Stimulated activated CD4-positive, alpha-beta T cell treated with anti-CD3 and anti-CD28 coated beads, Interleukin-1b, Interleukin-23, amount 100 ng/mL, for 24 hours (primary cell): Measurements from ENCODE around the gene ARFGEF3.

Source experiments
- DNase-seq, 4 experiments: peaks; one replicate each; pipeline ENCODE4 v3.0.0-alpha.2; 2020; ENCODE audit warnings: low read depth in 4 of 4, low spot score in 1 of 4

Gene ARFGEF3

DNA sequence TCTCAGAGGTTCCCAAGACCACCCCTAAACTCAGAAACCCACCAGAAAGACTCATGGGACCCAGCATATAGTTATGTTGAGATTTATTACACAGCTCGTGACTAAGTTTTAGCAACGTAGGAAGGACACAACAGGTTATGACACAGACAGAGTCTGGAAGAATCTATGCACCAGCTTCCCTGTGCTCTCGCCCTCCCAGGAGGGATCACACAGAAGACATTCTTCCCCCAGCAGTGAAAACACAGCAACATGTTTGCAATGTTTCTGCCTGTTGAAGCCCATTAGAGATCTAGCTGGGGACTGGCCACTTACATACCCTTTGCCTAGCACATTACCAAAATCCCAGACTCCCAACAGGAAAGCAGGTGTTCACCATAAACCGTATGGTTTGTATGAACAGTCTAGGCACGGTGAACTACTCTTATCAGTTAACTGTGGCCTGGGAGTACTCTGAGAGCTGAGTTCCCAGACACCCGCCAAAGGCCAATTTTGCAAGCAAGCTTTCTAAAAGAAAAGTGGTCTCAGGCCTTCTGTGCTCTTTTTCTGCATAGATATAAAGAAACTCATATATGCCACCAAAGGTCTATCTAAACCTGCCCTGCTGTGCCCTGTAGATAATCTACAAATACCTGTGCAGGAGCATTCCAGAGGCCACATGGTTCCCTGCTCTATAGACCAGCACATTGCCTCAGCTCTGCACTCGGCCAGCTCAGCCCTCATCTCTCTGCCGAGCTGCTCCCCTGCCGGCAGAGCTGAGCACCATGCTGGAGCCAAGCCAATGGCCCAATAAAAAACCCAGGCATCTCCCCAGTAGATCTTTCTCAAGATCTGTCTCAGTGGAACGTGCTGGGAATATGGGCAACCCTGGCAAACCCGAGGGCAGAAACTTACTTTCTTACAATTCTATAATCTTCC, 146.3 kb downstream of the ARFGEF3 start:
- no peak for DNase-seq

DNA sequence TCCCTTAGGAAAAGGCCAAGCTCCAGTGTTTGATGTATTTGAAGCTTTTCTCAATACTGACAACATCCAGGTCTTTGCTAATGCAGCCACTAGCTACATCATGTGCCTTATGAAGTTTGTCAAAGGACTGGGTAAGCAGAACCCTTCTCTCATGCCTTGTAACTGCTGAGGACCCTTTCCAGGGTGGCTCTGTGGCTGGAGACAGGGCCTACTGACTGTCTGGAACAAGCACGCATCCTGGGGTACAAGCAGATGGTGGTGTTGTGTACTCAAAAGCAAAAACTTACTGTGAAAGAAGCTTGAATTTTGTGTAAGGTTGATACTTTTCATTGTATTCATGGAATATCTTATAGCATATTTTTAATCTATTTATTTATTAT, 147.0 kb downstream of the ARFGEF3 start:
- DNase-seq: no peak

DNA sequence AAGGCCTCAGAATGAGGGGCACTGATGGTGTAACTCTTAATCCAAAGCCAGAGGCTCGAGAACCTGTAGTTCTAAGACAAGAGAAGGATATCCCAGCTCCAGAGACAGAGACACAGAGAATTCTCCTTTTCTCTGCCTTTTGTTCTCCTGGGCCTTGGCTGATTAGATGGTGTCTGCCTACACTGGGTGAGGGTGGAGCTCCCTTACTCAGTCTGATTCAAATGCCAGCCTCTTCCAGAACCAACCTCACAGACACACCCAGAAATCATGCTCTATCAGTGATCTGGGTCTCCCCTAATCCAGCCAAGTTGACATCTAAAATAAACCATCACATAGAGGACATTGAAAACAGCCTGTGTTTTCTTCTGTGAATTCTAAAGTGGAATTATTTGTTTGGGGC, 148.0 kb downstream of the ARFGEF3 start:
- DNase-seq: no peak

DNA sequence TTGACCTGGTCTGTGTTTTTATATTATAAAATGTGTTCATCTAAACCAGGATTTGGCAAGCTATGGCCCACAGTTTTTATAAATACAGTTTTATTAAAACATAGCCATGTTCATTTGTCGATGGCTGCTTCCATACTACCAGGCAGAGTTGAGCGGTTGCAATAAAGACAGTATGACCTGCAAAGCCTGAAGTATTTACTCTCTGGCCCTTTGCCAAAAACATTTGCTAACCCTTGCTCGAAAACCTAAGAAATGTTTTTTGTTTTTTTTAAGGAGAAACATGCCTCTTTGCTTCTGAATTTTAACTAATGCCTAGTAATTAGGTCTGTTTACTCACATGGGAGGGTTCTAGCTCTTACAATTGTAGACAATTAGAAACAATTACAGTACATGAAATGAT, 148.6 kb downstream of the ARFGEF3 start:
- DNase-seq: no peak

DNA sequence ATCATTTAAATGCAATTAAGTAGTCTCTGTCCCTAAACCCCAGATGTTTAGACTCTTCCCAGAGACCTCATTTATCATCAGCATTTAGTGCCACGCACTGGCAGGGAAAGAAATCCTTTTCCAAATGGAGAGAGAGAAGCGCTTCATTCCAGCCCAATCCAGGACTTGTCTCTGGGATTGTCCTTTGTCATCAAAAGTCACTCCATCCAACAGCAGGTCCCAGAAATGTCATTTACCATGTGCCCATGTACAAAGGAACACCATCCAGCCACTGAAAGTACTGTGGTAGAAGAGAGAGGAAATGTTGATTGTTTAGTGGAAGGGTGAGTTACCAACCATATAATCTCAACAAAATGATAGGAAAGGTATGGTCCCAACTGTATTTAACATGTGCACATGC, 149.1 kb downstream of the ARFGEF3 start:
- DNase-seq: no peak

DNA sequence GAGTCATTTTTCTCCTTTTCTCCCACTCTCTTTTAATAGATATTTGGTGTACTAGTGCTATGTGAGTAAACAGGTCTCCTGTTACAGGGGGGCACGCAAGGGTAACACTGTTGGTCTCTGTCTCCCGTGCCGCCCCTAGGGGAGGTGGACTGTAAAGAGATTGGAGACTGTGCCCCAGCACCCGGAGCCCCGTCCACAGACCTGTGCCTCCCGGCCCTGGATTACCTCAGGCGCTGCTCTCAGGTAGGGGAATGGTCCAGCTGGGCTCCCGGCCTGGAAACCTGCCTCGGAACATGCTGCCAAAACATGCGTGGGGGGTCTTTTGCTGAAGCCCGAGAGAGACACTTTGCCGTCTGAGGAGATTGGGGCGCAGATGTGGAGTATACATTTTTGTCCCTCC, 149.5 kb downstream of the ARFGEF3 start:
- DNase-seq: no peak

DNA sequence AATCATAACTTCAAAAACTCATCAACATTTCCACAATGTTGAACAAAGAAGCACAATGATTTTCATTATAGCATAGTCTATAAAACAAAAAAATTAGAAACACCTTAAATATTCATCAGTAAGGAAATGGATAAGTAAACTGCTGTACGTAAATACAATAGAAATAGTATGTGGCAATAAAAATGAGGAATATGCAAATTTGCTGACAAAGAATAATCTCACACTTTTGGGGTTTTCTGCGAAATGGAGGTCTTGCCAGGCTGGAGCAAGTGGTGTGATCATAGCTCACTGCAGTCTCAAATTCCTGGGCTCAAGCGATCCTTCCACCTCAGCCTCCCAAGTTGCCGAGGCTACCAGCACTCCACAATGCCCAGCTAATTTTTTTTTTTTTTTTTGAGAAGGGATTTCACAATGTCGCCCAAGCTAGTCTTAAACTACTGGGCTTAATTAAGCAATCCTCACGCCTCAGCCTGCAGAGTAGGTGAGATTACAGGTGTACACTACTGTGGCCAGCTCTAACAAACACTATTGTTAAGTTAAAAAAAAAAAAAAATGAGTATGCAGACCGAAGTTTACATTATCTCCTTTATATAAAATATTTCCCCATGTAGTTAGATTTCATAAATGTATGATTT, 157.1 kb downstream of the ARFGEF3 start:
- no peak for DNase-seq

DNA sequence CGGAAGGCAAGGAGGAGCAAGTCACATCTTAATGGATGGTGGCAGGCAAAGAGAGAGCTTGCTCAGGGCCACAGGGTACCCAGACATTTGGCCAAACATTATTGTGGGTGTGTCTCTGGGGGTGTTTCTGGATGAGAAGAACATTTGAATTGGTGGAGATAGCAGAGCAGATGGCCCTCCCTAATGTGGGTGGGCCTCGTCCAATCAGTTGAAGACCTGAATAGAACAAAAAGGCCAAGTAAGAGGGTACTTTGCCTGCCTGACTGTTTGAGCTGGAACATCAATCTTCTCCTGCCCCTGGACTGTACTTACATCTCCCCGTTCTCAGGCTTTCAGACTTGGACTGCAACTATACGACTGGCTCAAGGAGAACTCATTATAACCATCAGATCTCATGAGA, 160.2 kb downstream of the ARFGEF3 start:
- no peak for DNase-seq

DNA sequence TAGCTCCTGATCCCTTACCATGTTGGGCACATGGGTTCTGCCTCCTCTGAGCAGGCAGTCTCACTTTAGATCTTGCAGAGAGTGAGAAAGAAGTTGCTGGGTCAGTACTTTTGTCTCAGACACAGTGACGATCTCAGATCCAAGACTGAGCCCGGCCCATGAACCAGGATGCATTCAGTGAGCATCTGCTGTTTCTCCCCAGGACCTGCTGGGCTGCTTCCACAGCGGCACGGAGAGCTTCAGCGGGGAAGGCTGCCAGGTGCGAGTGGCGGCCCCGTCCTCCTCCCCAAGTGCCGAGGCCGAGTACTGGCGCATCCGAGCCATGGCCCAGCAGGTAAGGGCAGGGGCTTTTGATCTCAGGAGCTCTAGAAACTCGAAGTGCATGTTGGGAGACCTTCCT, 162.1 kb downstream of the ARFGEF3 start:
- no peak for DNase-seq

DNA sequence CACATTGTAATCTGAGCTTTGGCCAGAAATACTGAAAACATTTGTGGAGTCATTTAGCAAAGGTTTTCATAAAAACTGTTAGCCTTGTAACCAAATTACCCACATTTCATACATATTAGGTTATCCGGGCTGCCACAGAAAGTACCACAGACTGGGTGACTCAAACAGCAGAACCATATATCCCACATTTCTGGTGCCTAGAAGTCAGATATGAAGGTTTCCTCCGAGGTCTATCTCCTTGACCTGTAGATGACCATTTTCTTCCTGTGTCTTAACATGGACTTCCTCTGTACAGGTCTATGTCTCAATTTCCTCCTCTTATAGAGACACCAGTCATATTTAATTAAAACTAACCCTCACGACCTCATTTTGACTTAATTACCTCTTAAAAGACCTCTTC, 166.5 kb downstream of the ARFGEF3 start:
- DNase-seq: no peak

DNA sequence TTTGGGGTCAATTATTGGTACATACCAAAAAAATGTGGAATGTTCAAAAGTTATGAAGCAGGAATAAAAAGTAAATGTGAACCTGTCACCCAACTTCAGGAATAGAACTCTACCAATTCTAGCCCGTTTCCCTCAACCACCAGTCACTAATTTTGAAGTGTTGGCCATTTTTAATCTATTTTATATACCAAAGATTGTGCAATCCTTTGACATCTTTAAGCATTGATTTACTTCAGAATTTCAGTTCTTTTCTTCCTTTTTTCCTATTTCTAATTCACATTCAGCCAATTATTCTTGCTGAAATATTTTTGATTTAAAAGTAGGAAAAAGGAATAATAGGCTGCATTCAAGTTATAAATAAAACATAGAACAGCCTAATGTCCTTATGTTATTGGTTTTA, 169.0 kb downstream of the ARFGEF3 start:
- no peak for DNase-seq

DNA sequence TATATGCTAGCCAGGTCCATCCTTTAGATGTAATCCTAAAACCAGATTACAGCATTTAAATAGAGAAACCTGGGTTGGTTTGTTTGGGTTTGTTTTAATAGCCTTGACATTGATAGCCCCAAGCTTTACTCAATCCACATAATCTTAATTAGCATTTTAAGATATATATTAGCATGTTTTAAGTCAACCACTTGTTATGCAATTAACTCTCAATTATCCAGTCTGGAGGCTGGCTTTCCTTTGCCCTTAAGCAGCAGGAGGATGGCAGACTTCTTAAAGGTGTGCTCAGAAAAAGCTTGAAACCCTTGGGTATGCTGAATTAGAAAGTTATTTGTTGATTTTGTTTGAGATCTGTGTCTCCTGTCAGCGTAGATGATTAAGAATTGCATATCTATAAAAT, 169.7 kb downstream of the ARFGEF3 start:
- DNase-seq: no peak

DNA sequence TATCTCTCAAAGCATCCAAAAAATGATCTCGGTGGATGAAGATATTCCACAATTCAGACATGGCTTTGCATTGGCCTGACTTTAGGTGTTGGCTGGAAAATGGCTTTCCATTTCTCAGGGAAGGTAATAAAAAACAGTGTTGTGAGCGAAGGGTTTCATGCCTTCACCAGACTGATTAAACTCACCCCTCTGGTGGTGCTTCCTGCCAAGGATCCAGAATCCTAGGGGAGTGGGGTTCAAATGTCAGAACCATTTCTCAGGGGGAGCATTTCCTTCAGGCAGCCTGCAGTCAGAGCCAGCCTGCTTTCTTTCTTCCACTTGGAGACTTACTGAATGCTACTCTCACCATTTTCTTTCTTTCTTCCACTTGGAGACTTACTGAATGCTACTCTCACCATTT, 170.2 kb downstream of the ARFGEF3 start:
- DNase-seq: no peak

DNA sequence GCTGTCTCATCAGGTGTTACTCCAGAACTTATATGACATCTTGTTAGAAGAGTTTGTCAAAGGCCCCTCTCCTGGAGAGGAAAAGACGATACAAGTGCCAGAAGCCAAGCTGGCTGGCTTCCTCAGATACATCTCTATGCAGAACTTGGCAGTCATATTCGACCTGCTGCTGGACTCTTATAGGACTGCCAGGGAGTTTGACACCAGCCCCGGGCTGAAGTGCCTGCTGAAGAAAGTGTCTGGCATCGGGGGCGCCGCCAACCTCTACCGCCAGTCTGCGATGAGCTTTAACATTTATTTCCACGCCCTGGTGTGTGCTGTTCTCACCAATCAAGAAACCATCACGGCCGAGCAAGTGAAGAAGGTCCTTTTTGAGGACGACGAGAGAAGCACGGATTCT, 172.3 kb downstream of the ARFGEF3 start:
- no peak for DNase-seq

DNA sequence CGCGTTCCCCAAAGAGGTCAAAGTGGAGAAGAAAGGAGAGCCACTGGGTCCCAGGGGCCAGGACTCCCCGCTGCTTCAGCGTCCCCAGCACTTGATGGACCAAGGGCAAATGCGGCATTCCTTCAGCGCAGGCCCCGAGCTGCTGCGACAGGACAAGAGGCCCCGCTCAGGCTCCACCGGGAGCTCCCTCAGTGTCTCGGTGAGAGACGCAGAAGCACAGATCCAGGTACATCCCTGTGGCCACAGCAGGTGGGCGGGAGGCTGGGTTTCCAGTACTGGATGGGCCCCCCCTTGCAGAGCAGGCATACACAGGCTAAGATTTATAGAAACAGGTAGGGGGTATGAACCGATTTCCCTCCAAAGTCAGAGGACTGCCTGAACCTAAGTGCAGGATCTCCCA, 173.2 kb downstream of the ARFGEF3 start:
- no peak for DNase-seq

DNA sequence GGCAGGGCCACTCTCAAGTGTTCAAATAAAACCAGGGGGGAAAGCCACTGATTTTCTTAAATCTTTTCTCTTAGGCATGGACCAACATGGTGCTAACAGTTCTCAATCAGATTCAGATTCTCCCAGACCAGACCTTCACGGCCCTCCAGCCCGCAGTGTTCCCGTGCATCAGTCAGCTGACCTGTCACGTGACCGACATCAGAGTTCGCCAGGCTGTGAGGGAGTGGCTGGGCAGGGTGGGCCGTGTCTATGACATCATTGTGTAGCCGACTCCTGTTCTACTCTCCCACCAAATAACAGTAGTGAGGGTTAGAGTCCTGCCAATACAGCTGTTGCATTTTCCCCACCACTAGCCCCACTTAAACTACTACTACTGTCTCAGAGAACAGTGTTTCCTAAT, 174.5 kb downstream of the ARFGEF3 start:
- DNase-seq: no peak

DNA sequence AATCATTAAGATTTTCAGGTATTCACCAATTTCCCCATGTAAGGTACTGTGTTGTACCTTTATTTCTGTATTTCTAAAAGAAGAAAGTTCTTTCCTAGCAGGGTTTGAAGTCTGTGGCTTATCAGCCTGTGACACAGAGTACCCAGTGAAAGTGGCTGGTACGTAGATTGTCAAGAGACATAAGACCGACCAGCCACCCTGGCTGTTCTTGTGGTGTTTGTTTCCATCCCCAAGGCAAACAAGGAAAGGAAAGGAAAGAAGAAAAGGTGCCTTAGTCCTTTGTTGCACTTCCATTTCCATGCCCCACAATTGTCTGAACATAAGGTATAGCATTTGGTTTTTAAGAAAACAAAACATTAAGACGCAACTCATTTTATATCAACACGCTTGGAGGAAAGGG, 175.3 kb downstream of the ARFGEF3 start:
- no peak for DNase-seq

DNA sequence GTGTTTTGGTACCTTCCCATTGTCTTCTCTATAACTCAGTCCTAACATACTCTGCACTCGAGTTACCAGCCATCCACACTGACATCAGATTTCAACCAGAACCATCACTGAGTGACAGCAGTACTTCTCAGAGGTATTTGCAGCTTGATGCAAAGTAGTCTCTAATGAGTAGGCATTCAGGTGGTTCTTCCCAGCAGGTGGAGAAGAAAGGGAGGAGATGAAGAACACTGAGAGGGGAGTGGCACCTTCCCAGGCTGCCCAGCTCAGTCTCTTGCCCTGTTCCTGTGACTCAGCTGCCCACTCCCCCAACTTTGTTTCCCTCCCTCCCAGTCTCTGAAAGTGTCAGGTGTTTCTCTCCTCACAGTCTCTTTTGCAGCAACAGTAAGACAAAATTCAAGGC, 177.3 kb downstream of the ARFGEF3 start:
- DNase-seq: no peak

DNA sequence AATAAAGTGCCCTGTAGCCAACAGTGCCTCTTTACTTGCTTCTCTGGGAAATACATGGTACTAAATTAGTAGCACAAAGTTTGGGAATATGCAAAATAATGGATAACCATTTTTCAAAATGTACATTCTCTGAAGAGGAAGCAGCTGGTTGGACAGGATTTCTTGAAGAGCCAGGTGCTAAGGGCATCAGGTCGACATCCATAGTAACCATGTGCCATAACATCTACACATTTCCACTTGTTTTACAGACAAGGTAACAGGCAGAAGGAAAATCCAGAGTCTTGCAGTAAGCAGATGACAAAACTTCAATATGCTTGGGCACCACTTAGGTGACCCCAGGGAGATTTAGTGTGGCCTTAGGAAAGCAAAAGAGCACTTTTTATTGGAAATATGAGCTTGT, 179.4 kb downstream of the ARFGEF3 start:
- DNase-seq: no peak

DNA sequence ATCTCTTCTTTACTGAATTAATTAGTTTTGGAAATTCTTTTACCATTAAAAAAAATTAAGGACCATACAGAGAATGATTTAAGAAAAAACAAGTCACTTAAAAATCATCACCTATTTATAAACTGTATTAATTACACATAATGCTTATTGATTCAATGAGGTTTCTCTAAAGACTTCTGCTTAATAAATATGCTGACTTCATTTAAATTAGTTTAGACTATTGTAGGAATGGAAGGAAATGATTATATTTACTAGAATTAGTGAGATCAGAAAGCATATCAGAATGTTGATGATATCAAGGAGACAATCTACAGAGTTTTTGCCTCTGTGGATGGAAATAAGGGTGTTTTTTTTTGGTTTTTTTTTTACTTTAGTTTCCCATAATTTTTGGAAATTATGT, 181.4 kb downstream of the ARFGEF3 start:
- DNase-seq: no peak

DNA sequence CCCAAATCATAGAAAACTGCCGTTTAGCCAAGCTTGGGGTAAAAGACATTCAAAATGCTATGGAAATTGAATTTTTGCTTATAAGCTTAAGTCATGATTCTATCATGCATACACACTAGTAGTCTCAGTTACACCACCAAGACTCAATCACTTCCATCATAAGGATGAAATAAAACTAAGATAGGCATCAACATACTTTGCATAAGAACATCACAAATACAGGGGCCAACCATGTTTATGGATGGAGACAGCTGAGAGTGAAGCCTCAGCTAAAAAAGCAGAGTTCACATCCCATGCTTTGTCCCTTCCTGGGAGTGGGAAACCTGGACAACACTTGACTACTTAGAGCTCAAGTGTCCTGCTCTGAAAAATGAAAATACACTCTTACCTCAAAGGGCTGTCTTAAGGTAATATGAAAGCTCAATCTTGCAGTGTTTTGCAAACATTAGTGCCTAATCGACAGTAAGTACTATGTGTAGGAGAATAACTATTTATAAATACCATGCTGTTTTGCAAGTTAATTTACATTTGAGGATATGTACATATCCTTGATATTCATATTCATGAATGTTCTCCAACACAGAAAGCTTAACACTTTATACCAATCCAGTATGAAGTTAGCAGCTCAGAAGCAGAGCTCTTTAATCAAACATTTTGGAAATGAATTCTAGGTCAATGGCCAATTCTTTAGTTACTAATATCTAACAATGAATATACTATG, 184.0 kb downstream of the ARFGEF3 start:
- no peak for DNase-seq
